Hepatocyte (in vitro differentiated cells): ENCODE data around the gene MED12.

ENCODE experiments used
- CTCF ChIP-seq: fragments of 200-600 bp; sonication (generic); IDR thresholded peaks from 2 replicates; pipeline ENCODE4 v1.5.1; 2016; ENCODE audit warnings: antibody characterized with exemption, mild to moderate bottlenecking; ENCODE audit not compliant: poor library complexity
- EZH2 ChIP-seq: fragments of 200-600 bp; sonication (generic); IDR thresholded peaks from 2 replicates; pipeline ENCODE4 v1.6.1; 2016; ENCODE audit warnings: antibody characterized with exemption, mild to moderate bottlenecking, borderline replicate concordance

GRCh38 chrX:71099736-71100135 is 18.7 kb upstream of the MED12 start:
- no peak for TF ChIP-seq CTCF
- no peak for TF ChIP-seq EZH2
